ENCODE measurements around the gene KIAA0319L.

DNA sequence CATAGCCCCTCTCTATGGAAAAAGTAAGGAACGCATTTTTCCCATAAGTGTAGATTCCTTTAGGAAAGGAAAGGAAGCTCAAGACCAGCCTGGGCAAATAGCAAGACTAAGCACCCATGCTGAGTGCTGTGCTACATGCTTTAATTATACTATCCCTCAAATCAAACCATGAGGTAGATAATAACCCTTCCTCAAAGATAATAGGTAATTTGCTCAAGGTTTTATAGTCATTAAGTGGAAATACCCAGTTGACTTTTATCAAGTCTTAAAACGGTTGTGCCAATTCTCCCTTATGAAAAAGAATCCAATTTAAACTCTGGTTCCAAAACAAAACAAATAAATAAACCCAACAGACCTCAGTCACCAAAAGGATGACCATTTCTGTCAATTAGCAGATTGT is 3.4 kb downstream of the KIAA0319L start:
- TF ChIP-seq SP1 (CRISPR knock-in tag; conservative IDR thresholded peaks at IDR 0.05), result no peak
- TF ChIP-seq, protein P1, sequence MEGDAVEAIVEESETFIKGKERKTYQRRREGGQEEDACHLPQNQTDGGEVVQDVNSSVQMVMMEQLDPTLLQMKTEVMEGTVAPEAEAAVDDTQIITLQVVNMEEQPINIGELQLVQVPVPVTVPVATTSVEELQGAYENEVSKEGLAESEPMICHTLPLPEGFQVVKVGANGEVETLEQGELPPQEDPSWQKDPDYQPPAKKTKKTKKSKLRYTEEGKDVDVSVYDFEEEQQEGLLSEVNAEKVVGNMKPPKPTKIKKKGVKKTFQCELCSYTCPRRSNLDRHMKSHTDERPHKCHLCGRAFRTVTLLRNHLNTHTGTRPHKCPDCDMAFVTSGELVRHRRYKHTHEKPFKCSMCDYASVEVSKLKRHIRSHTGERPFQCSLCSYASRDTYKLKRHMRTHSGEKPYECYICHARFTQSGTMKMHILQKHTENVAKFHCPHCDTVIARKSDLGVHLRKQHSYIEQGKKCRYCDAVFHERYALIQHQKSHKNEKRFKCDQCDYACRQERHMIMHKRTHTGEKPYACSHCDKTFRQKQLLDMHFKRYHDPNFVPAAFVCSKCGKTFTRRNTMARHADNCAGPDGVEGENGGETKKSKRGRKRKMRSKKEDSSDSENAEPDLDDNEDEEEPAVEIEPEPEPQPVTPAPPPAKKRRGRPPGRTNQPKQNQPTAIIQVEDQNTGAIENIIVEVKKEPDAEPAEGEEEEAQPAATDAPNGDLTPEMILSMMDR (IDR thresholded peaks at IDR 0.05), result no peak
- TF ChIP-seq, protein P2, sequence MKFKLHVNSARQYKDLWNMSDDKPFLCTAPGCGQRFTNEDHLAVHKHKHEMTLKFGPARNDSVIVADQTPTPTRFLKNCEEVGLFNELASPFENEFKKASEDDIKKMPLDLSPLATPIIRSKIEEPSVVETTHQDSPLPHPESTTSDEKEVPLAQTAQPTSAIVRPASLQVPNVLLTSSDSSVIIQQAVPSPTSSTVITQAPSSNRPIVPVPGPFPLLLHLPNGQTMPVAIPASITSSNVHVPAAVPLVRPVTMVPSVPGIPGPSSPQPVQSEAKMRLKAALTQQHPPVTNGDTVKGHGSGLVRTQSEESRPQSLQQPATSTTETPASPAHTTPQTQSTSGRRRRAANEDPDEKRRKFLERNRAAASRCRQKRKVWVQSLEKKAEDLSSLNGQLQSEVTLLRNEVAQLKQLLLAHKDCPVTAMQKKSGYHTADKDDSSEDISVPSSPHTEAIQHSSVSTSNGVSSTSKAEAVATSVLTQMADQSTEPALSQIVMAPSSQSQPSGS (CRISPR knock-in tag; IDR thresholded peaks at IDR 0.05; ENCODE audit: borderline replicate concordance, low read depth), result no peak
- no peak for TF ChIP-seq NFYB (CRISPR knock-in tag; conservative IDR thresholded peaks at IDR 0.05; ENCODE audit: low read depth)
- TF ChIP-seq JUN (CRISPR knock-in tag; IDR thresholded peaks at IDR 0.05), result no peak
- no peak for TF ChIP-seq ZNF263 (CRISPR knock-in tag; IDR thresholded peaks at IDR 0.05; ENCODE audit: low read depth)
- no peak for TF ChIP-seq GABPB1 (CRISPR knock-in tag; IDR thresholded peaks at IDR 0.05)
- TF ChIP-seq, protein P3, sequence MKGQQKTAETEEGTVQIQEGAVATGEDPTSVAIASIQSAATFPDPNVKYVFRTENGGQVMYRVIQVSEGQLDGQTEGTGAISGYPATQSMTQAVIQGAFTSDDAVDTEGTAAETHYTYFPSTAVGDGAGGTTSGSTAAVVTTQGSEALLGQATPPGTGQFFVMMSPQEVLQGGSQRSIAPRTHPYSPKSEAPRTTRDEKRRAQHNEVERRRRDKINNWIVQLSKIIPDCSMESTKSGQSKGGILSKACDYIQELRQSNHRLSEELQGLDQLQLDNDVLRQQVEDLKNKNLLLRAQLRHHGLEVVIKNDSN (CRISPR knock-in tag; IDR thresholded peaks at IDR 0.05), result no peak
- TF ChIP-seq, protein P4, sequence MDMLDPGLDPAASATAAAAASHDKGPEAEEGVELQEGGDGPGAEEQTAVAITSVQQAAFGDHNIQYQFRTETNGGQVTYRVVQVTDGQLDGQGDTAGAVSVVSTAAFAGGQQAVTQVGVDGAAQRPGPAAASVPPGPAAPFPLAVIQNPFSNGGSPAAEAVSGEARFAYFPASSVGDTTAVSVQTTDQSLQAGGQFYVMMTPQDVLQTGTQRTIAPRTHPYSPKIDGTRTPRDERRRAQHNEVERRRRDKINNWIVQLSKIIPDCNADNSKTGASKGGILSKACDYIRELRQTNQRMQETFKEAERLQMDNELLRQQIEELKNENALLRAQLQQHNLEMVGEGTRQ (CRISPR knock-in tag; IDR thresholded peaks at IDR 0.05), result no peak
